PC-3 (cell line): ENCODE data around the gene CRACR2B. TPM values are rescaled to one million over a fixed set of nuclear protein-coding genes. Genes with fewer than 3 reads are reported as not detected.

Source experiments
- ATAC-seq: fragments of 200-7000 bp; cut with Tn5 transposase; 2 replicates; pipeline ENCODE4 v1.9.1; 2020; ENCODE audit warnings: mild to moderate bottlenecking, moderate library complexity
- Bru-seq: library from RNA; stranded (reverse); fragments of 400-500 nt; gene quantifications from one replicate; lab custom pipeline; 2021; lab: Mats Ljungman, UMichigan
- BruChase-seq, 2 experiments: library from RNA; stranded (reverse); fragments of 400-500 nt; gene quantifications; one replicate each; lab custom pipeline; 2021; lab: Mats Ljungman, UMichigan
- BruUV-seq: library from RNA; stranded (reverse); fragments of 400-500 nt; replicated peaks from 2 replicates; lab custom pipeline; 2021; lab: Mats Ljungman, UMichigan
- CTCF ChIA-PET: fragments of 300-600 bp; sonication (Branson Sonifier 250); formaldehyde crosslinking; loops from one replicate; lab custom pipeline; 2022; ENCODE audit warnings: antibody characterized with exemption; lab: Charles Lee
- POLR2A ChIA-PET: fragments of 300-600 bp; sonication (Branson Sonifier 250); formaldehyde crosslinking; loops from one replicate; lab custom pipeline; 2022; ENCODE audit warnings: antibody characterized with exemption; ENCODE audit not compliant: unreplicated experiment; lab: Charles Lee
- DNase-seq: peaks from one replicate; pipeline ENCODE4 v3.0.0-alpha.2; 2015
- H2AFZ ChIP-seq: fragments of 300-600 bp; sonication (generic); 2 replicates; pipeline ENCODE4 v1.6.0; 2016; ENCODE audit warnings: antibody characterized with exemption, low read length
- H3F3A ChIP-seq: fragments of 300-600 bp; sonication (generic); one replicate; pipeline ENCODE4 v1.6.0; 2017; ENCODE audit warnings: antibody characterized with exemption, low read length, control low read depth, mild to moderate bottlenecking; ENCODE audit not compliant: unreplicated experiment
- H3K27ac ChIP-seq: fragments of 300-600 bp; sonication (generic); 2 replicates; pipeline ENCODE4 v1.5.1; 2016; ENCODE audit warnings: mild to moderate bottlenecking, low read length
- H3K27me3 ChIP-seq: fragments of 300-600 bp; sonication (generic); 2 replicates; pipeline ENCODE4 v1.6.1; 2016; ENCODE audit warnings: low read length, mixed read lengths
- H3K36me3 ChIP-seq: fragments of 300-600 bp; sonication (generic); 2 replicates; pipeline ENCODE4 v1.6.1; 2016; ENCODE audit warnings: low read depth, mixed run types, low read length, mixed read lengths
- H3K4me1 ChIP-seq: fragments of 300-600 bp; sonication (generic); 2 replicates; pipeline ENCODE4 v1.5.1; 2016; ENCODE audit warnings: low read length; ENCODE audit not compliant: insufficient read depth
- H3K4me2 ChIP-seq: fragments of 300-600 bp; sonication (generic); 2 replicates; pipeline ENCODE4 v1.6.0; 2016; ENCODE audit warnings: low read length
- H3K4me3 ChIP-seq: fragments of 300-600 bp; sonication (generic); 2 replicates; pipeline ENCODE4 v1.5.1; 2016; ENCODE audit warnings: mild to moderate bottlenecking, low read length, mixed read lengths
- H3K79me2 ChIP-seq: fragments of 300-600 bp; sonication (generic); 2 replicates; pipeline ENCODE4 v1.6.1; 2017; ENCODE audit warnings: low read length, mixed read lengths
- H3K9ac ChIP-seq: fragments of 300-600 bp; sonication (generic); 2 replicates; pipeline ENCODE4 v1.6.0; 2016; ENCODE audit warnings: mild to moderate bottlenecking, low read length
- H3K9me2 ChIP-seq: fragments of 300-600 bp; sonication (generic); replicated peaks from 2 replicates; pipeline ENCODE4 v1.6.1; 2016; ENCODE audit warnings: mixed run types, low read length, mixed read lengths
- H3K9me3 ChIP-seq: fragments of 300-600 bp; sonication (generic); 2 replicates; pipeline ENCODE4 v1.6.1; 2016; ENCODE audit warnings: low read length, mixed read lengths
- H4K20me1 ChIP-seq: fragments of 300-600 bp; sonication (generic); 2 replicates; pipeline ENCODE4 v1.6.1; 2016; ENCODE audit warnings: low read length, mixed read lengths
- EZH2 ChIP-seq: fragments of 300-600 bp; sonication (generic); IDR thresholded peaks from one replicate; pipeline ENCODE4 v1.6.1; 2017; ENCODE audit warnings: antibody characterized with exemption, mild to moderate bottlenecking, low read length; ENCODE audit not compliant: unreplicated experiment
- EZH2phosphoT487 ChIP-seq: fragments of 300-600 bp; sonication (generic); IDR thresholded peaks from 2 replicates; pipeline ENCODE4 v1.6.1; 2018; ENCODE audit warnings: mild to moderate bottlenecking, antibody characterized with exemption, low read length, borderline replicate concordance
- intact Hi-C: fragments of 100-400 bp; cut with micrococcal nuclease; formaldehyde crosslinking; loops from 2 replicates; pipeline ENCODE4 v1.9.0; 2023
- long read RNA-seq: library from polyadenylated mRNA; unstranded; transcript quantifications from one replicate; pipeline ENCODE4 v2.0.0, GENCODE V29; 2021; ENCODE audit not compliant: unreplicated experiment
- total RNA-seq: library from RNA; depleted of rRNA; stranded (reverse); fragments of >200 nt; gene quantifications from 2 replicates; pipeline ENCODE4 v1.2.3, GENCODE V29; 2014; rRNA removed
- TF ChIP-seq, protein P1 (sequence below): fragments of 300-600 bp; sonication (generic); conservative IDR thresholded peaks from 2 replicates; pipeline ENCODE4 v1.5.1; 2017; ENCODE audit warnings: antibody characterized with exemption, low read depth, mild to moderate bottlenecking, low read length

Gene CRACR2B
- 10.6 and 19.8 TPM in 2 replicates for total RNA-seq
- percentile 55 among the genes with signal in this experiment for Bru-seq, nascent RNA
- percentile 69 among the genes with signal in this experiment for BruChase-seq, experiment 1, labeled RNA remaining after a 6-hour chase
- BruChase-seq, experiment 2, labeled RNA remaining after a 2-hour chase: percentile 59 among the genes with signal in this experiment
- long read RNA-seq, transcript CRACR2B-208 (2 exons, 2,440 nt): major isoform, 11 of 140 reads
- long read RNA-seq, transcript CRACR2B-202 (9 exons, 1,578 nt): minor isoform, 7 of 140 reads
- long read RNA-seq, partial matches to known transcripts: 43 of 140 reads
- long read RNA-seq, other reads (novel, unspliced or antisense): 77 of 140 reads

DNA sequence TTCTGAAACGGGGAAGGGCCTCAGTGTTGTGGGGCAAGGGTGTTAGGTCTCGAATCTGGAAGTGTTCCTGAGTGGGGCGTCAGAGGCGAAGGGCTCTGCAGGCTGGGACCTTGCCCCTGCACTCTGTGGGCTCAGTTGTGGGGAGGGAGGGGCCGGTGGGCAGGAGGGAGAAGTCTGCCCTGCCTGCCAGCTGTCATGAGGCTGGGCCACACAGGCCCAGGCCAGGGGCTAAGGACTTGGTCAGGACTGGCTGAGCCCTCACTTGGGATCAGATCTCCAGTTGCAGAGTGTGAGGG, at the start of gene CRACR2B:
Gene CRACR2B (plus strand): TSS at position 23 of the 296 bp plus-strand sequence. CDS start 689 bp downstream, outside the sequence.
- DNase-seq (no peak), ATAC-seq (no peak; the same call in 1 of the 2 replicates)
- H3K4me2 ChIP-seq: peak within 1 kb of the TSS; percentile 96
- H3K9me3 ChIP-seq: no peaks in the 10 kb centered on the region
- H3K4me1 ChIP-seq: peaks cover 45% of the 10 kb centered on the region
- no peaks in the 10 kb centered on the region for H3K9me2 ChIP-seq
- peak within 1 kb of the TSS; percentile 52 for H3K27ac ChIP-seq
- H3K79me2 ChIP-seq: peaks cover 11% of the 10 kb centered on the region
- peak within 1 kb of the TSS; percentile 78 for H2AFZ ChIP-seq
- no TSS peak for BruUV-seq
- no peaks in the 10 kb centered on the region for H3K27me3 ChIP-seq
- POLR2A ChIA-PET: no interaction called here
- H3K36me3 ChIP-seq: no peaks in the 10 kb centered on the region
- peak within 1 kb of the TSS; percentile 69 for H3K9ac ChIP-seq
- no peaks in the 10 kb centered on the region for H3F3A ChIP-seq
- CTCF ChIA-PET: no interaction called here
- H4K20me1 ChIP-seq: no peaks in the 10 kb centered on the region
- TF ChIP-seq EZH2phosphoT487: no peak
- no peak for TF ChIP-seq EZH2
- TF ChIP-seq, protein P1, sequence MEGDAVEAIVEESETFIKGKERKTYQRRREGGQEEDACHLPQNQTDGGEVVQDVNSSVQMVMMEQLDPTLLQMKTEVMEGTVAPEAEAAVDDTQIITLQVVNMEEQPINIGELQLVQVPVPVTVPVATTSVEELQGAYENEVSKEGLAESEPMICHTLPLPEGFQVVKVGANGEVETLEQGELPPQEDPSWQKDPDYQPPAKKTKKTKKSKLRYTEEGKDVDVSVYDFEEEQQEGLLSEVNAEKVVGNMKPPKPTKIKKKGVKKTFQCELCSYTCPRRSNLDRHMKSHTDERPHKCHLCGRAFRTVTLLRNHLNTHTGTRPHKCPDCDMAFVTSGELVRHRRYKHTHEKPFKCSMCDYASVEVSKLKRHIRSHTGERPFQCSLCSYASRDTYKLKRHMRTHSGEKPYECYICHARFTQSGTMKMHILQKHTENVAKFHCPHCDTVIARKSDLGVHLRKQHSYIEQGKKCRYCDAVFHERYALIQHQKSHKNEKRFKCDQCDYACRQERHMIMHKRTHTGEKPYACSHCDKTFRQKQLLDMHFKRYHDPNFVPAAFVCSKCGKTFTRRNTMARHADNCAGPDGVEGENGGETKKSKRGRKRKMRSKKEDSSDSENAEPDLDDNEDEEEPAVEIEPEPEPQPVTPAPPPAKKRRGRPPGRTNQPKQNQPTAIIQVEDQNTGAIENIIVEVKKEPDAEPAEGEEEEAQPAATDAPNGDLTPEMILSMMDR: no peak
- intact Hi-C loops: no loop called here
- H3K4me3 ChIP-seq: peak within 1 kb of the TSS; percentile 76

DNA sequence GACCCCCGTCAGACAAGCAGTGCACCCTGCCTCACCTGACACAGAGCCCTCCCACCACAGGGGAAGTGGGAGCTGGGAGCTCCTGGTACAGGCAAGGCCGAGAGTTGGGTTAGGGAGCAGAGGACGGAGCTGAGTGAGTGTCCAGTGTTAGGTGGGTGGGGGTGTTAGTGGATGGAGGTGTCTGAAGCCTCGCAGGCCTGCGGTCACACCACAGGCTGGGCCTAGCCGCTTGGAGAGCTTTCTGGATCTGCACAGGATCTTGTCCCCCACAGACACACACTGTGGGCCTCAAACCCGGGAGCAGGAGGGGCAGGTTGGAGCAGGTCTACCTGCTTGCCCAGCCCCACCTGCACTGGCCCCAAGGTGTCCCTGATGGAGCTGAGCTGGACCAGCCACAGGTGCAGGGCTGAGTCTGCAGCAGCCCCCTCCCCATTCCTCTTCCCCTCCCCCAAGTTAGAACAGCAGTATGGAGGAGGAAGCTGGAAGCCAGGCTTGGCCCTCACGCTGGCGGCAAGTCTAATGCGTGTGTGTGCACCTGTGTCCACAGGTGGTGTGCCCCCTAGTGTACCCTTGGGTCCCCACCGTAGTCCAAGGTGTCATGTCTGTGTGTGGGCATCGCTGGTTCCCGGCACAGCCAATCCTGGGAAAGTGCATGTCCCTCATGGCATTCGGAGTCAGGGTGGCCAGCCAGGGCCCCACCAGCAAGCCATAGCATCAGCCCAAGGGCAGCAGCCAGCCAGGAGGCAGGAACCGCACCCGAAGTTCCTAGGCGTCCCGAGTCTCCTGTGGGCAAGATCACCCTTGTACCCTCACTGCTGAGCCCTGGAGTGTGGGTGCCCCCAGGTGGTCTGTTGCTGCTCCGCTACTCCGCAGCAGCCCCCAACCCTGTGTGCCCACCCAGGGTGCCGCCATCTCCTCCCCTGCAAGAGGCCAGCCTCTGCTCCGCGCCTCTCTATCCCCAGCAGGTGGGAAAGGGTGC, 48.5 kb upstream of the CRACR2B start:
- no peaks in the 10 kb centered on the region for H3K27me3 ChIP-seq
- no peak for TF ChIP-seq EZH2phosphoT487
- no peak for TF ChIP-seq EZH2
- TF ChIP-seq, protein P1: no peak
- H3F3A ChIP-seq: no peaks in the 10 kb centered on the region
- H3K27ac ChIP-seq: no peak overlapping the region
- intact Hi-C loops: no loop called here
- no TSS peak for BruUV-seq
- CTCF ChIA-PET: no interaction called here
- no peaks in the 10 kb centered on the region for H3K9me2 ChIP-seq
- H3K79me2 ChIP-seq: peaks cover 39% of the 10 kb centered on the region
- no peak for DNase-seq
- no peak overlapping the region for H3K4me2 ChIP-seq
- peaks cover 13% of the 10 kb centered on the region for H4K20me1 ChIP-seq
- H3K9me3 ChIP-seq: no peaks in the 10 kb centered on the region
- H3K4me1 ChIP-seq: peaks cover 21% of the 10 kb centered on the region
- H3K9ac ChIP-seq: no peak overlapping the region
- H3K4me3 ChIP-seq: no peak overlapping the region
- H2AFZ ChIP-seq: no peak overlapping the region
- no peaks in the 10 kb centered on the region for H3K36me3 ChIP-seq
- no peak for ATAC-seq
- POLR2A ChIA-PET: no interaction called here
